GM19238 (cell line): Measurements from ENCODE around the gene CCT5.
"Not testable (repeated sequence)": the region's sequence is repeated elsewhere in the genome, so short reads cannot be mapped to it uniquely, and the experiment has no call there.

Experiments used
- DNase-seq: peaks from one replicate; pipeline ENCODE4 v3.0.0; 2011; ENCODE audit warnings: low spot score; ENCODE audit not compliant: insufficient read length

CCT5 gene

DNA sequence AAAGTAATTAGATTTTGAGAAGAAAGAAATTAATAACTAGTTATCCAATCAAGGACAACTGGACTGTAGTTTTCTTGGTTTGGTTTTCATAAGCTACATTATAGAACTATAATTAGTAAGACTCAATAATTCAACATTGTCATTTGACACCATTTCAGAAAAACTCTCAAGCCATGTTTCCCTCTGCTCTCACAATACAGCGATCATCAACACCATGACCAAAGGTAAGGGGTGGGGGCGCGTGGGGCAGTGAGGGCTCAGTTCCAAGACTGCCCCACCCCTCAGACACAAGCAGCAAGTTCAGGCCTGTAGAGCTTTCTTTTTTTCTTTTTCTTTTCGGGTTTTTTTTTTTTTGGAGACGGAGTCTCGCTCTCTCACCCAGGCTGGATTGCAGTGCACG is 51.2 kb downstream of the CCT5 start:
- DNase-seq, result no peak

DNA sequence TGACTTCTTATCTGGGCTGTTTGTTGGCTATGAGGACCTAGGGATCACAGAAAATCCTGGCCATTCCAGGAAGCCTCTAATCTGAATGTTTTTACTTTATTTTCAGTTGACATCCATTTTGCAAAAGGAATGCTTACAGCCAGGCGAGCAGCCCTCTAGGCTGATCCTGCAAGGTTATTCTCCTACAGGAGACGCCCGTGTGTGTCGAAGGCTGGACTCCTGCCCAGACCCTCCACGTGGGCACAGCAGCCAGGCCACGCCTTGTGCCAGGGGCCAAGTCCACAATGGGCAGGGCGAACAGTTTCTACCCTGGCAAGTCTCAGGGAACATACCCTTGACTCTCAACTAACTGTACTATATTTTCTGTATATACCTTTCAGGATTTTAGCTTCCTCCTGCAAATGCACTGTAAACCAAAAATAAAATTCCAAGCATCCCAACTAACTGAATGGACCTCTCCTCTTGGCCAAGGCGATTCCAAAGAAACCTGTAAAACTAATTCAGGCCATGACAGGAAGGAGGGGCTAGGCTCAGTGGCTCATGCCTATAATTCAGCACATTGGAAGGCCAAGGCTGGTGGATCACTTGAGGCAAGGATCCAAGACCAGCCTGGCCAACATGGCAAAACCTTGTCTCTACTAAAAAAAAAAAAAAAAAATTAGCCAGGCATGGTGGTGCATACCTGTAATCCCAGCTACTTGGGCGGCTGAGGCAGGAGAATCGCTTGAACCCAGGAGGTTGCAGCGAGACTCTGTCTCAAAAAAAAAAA is 51.9 kb downstream of the CCT5 start:
- DNase-seq, result no peak

DNA sequence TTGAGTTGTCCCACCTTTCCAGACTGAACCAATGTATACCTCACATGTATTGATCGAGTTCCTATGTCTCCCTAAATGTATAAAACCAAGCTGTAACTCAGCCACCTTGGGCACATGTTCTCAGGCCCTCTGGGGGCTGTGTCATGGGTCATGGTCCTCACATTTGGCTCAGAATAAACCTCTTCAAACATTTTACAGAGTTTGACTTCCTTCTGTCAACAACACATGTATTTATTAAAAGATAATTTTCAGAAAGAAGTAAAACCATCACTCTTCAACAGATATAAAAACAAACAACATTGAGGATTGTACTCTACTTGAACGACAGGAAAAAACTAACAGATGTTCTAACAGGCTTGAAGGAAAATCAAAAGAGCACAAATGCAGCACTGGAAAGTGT is 53.1 kb downstream of the CCT5 start:
- no peak for DNase-seq

DNA sequence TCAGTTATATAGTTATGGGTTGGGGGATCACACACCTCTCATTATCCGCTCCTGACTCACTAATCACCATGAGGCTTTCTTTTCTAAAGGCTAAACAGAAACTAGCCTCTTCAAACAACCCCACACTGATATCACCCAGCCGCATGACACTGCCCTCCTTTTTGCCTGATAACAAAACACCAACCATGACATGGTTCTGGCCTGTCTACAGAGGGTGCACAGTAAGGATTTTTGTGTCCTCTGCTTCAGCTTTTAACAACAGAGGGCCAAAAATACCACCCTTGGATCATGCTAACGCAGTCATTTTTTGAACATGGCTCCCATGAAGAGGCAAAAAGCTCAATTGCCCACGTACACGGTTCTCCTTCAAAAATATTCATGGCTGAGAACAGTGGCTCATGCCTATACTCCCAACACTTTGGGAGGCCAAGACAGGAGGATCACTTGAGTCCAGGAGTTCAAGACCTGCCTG is 53.7 kb downstream of the CCT5 start:
- DNase-seq, result no peak

DNA sequence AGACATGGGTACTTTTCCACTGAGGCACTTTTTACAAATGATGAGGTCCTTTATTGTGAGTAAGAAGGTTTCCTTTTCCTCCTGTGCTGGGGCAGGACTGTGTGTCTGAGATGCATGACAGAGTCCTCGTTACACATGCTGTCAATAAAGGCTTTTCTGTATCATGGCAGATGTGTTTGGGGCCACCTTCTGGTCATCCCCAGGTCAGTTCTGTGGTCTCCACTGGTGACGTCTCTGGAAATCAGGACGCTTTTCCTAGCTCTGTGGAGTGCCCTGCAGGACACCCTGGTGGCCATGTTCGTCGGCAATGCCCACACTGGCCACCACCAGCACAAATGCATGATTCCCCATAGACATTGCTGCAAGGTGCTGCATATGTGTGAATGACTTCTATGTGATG is 54.9 kb downstream of the CCT5 start:
- DNase-seq, result no peak

DNA sequence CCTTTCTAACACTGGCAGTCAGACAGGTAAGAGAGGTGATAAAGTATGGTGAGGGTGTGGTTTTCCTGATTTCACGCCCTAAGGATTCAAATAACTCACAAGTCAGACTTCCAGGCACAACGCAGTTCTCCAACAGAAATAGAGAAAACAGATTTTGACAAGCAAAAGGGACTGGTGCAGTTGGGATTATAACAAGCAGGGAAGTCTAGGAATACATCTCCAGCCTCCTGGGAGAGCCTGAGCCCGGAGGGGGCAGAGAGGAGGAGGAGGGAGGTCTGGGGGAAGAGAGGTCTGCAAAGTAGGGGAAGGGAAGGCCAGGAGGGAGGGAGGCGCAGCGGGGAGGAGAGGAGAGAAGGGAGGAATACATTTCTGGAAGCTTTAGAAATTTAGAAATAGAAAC is 56.0 kb downstream of the CCT5 start:
- DNase-seq, result no peak

DNA sequence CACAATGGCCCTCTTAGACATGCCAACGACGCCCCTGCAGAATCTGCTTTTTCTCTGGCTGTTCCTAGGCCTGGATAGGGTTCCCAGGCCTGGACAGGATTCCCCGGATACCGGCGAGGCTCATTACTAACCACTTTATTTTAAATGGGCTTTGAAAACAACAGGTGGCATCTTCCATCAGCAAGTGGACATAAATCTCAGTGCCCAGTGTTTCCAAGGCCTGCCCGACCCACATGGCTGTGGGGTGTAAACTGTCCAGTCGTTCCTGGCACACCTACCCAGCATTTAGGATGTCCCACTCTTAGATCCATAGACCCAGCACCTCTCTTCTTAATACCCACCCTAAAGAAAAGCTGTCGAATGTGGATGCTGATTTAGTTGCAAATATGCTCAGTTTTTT is 56.7 kb downstream of the CCT5 start:
- DNase-seq, result no peak

DNA sequence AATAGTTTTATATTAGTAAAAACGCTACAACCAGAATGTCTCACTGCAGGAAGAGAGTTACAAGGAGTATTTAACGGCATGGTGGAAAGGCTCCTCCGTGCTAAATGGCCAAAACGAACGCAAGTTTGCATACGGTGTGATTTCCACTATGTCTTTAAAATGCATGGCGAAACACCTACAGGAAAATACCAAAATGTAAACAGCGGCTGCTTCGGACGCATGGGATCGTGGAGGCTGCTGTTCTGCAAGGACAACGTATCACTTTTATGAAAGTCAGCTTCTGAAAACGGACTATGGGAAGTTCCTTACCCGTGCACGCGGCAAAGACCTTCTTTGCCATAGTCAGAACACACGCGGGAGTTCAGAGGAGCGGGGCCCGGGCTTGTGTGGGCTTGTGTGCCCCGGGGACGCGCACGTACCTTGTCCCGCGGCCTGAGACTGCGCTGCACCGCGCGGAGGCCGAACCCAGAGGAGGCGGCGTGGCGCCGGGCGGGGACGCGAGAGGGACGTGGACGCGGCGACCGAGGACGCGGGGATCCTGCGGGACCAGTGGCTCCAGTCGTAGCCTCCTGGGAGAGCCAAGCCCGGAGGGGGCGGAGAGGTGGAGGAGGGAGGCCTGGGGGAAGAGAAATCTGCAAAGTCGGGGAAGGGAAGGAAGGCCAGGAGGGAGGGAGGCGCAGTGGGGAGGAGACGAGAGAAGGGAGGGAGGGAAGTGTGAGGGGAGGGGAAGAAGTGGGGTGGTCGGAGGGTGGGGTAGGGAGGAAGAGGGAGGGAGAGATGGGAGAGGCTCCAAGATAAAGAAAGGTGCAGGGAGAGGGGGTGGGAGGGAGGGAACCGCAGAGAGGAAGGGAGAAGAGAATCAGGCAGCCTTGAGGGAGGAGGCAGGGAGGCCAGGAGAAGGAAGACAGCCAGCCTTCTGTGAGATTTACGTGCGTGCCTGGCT is 57.4 kb downstream of the CCT5 start, which contains the start of gene CMBL:
Gene CMBL (minus strand): TSS at position 697 of the 943 bp plus-strand sequence. CDS start 17,140 bp downstream, outside the sequence.
- DNase-seq, result peak; percentile 50

DNA sequence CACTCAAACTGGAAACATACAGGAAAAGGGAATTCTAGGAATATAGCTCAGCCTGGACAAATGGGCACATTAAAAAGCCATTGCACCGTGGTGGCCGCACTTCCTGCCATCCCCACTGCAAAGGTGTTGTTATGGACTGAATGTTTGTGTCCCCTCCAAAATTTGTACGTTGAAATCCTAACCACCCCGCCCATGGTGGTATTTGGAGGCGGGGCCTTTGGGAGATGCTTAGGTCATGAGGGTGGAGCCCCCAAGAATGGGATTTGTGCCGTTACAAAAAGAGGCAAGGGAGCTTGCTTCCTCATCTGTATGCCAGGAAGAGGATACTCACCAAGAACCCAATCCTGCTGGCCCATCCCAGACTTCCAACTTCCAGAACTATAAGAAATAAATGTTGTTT is 58.8 kb downstream of the CCT5 start:
- DNase-seq, result no peak

DNA sequence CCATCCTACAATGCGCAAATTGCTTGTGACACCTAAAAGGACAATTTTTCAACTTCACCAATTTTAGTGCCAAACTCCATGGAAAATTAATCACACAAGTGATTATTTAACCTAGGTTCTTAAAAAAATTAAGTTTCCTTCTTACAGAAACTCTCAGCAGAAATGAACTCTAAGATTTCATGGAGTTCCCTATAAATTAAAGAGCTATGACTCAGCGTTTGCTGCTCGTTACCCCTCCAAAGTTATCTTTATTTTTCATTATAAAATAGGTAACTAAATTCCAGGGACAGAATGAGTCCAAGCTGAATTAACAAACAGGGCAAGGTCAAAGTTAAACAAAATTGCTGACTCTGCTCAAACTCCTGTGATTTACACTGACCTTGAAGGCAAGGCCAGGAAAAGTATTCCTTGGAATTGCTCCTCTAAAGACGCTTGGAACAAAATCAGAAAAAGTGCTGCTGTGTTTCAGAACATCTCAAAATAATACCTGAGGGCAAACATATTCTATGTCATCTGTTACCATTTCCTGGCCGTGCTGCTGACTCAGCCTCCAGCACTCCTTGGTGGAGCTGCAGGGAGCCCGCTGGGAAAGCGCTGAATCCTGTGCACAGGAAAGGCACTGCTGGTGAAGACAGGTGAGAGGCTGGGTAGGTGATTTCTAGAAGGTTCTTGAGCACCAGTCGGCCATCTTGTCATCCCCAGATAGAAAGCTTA is 60.1 kb downstream of the CCT5 start:
- DNase-seq, result no peak

DNA sequence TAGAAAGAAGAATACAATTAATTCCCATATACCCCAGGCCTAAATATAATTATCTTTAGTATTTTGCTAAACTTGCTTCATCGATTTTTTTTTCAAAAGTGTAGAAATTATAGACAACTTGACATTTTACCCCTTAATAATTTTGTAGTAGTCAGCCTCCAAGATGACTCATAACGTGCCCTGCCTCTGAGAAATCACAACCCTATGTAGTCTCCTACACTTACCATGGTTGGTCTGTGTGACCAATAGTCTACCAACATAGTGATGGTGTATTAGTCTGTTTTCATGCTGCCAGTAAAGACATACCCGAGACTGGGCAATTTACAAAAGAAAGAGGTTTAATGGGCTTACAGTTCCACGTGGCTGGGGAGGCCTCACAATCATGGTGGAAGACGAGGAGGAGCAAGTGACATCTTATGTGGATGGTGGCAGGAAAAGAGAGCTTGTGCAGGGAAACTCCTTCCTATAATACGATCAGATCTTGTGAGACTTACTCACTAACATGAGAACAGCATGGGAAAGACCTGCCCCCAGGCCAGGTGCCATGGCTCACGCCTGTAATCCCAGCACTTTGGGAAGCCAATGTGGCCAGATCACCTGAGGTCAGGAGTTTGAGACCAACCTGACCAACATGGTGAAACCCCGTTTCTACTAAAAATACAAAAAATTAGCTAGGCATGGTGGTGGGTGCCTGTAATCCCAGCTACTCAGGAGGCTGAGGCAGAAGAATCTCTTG is 60.9 kb downstream of the CCT5 start:
- DNase-seq, result not testable (repeated sequence)

DNA sequence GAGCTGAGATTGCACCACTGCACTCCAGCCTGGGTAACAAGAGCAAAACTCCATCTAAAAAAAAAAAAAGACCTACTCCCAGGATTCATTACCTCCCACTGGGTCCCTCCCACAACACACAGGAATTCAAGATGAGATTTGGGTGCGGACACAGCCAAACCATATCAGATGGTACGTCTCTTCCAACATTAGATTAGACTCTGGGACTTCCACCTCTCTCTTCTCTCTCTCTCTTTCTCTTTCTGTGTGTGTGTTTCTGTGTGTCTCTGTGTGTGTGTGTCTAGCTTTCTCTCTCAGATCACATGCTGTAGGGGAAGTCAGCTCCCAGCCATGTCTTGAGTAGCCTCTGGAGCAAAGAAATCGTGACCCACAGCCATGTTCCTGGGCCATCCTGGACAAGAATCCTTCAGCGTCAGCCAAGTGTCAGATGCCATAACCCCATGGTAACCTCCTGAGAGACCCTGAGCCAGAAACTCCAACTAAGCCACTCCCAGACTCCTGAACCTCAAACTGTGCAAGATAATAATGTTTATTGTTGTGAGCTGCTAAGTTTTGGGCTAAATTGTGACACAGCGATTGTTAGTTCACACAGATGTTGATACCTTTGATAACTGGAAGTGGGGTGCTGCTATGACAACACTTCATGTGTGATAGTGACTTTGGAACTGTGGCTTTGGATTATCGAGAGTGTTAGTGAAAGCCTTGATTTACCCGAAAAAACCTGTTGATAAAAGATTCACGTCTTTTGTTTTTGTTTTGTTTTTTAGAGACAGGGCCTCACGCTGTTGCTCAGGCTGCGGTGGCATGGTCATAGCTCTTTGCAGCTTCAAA is 61.7 kb downstream of the CCT5 start:
- no peak for DNase-seq

DNA sequence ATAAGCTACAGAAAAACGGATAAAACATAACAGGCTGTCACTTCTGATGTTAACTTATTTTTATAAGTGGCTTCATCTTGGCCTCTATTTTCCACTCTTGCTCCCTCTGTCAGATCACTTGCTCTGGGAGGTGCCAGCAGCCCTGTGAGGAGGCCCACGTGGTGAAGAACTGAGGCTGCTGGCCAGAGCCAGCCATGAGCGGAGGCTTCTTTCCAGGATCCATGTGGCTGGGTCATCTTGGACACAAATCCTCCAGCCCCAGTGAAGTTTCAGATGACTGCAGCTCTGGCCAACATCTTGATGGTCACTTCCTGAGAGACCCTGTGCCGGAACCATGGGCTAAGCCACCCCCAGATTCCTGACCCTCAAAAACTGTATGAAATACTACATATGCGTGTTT is 65.1 kb downstream of the CCT5 start:
- no peak for DNase-seq
